HG02798 (cell line): ENCODE results near the gene ARRB1.

Source experiments
- ATAC-seq: cut with Tn5 transposase; IDR thresholded peaks from one replicate; pipeline ENCODE4 v1.9.1; 2021; ENCODE audit warnings: mild to moderate bottlenecking; ENCODE audit not compliant: unreplicated experiment, poor library complexity

Gene ARRB1

DNA sequence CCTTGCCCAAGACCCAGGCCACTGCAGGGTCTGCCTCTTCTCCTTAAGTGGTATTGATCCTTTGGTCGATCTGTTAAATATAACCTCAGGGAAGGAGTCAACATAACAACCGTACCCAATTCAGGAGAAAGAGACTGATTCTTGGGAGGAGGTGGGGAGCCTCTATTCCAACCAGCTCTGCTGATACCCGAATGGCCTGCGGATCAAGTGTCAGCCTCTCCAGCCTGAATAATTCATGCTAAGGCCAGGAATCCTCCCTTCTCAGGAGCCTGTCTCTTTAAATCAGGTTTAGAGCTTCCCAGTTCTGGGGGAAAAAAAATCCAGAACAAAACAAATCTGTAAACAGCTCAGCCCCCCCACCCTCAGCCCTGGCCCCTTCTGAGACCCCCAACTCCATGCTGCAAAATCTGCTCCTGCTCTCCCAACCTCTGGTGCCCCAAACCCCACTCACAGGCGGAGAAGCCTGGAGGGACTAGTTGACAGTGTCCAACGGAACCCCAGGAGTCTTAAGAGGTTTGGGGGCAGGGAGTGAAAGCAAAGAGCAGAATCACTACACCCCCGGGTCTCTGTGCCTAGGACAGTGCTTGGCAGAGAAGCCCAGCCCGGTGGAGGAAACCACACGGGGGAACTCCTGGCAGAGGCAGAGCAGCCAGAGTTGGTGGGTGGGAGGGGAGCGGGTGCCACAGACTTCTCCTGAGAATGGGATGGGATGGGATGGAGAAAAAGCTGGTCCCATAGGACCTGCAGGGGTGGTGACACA, 111.8 kb downstream of the ARRB1 start:
- no peak for ATAC-seq

DNA sequence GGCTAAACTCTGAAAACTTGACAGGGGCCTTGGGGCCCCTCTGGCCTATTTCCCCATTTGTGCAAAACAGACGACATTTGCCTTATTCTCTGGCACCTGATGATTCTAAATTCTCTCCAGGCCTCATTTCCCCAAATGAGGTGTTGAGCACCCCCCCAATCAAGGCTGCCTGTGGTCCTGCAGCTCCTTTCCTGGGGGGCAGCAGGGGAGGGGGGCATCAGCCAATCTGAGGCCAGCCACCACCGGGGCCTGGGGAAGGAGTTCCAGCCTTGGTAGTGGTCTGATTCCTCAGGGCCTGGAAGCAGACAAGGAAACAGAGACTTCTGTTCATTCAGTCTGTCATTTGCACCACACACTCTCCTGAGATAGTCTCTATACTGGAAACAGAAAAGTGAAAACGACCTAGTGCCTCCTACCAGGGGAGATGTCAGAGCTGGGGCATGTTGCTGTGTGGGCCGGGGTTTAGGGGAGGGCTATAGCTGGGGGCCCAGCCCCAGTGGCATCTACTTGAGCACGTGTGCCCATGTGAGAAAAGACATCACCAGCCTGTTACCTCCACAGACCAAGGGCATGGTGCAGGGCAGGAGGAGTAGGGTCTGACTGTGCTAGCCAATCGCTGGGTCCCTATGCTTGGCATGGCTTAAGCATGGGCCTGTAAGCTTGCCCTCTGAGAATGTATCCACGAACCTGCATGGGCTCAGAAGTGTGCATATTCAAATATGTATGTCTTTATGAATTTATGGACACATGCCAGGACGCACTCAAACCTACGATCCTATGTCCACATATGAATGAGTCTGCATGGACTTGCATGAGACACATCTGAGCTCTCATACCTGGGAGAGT, 112.6 kb downstream of the ARRB1 start:
- ATAC-seq: no peak

DNA sequence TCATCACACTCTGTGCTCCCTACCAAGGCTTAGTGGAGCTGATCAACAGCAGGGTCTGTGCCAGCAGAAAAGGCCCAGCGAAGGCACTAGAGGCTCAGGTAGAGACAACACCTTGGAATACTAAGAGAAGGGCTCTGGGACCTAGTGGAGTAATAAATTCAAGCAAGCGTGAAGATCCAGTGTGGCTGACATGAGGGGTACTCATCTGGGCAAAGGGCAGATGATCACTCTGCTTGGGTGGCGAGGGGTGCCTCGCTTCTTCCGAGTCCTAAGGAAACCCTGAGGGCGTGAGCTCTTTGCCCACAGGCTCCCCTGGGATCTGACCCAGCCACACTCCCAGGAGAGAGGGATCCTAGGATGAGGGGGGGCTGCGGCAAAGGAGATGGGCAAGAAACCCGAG, 114.4 kb downstream of the ARRB1 start:
- no peak for ATAC-seq

GRCh38 chr11:75236062-75236461, 115.4 kb downstream of the ARRB1 start:
- no peak for ATAC-seq

DNA sequence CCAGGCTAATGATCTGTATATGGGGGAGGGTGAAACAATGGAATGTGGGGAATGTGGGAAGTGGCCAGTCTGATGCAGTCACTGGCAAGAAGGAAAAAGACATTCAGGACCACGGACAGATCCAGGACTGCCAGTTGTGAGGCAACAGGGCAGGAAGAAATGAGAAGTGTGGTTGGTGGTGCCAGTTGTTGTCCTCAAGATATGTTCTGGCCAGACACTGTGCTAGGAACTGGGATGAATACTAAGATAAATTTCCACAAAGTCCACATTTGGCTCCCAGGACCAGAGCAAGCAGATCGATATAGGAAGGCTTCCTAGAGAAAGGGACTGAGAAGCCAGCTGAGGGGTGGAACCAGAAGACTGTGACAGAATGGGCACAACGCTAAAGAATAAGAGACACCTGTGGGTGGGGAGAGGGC, 117.7 kb downstream of the ARRB1 start:
- ATAC-seq: no peak

- ATAC-seq: no peak
Measured at GRCh38 chr11:75230621-75231020, 120.8 kb downstream of the ARRB1 start.

DNA sequence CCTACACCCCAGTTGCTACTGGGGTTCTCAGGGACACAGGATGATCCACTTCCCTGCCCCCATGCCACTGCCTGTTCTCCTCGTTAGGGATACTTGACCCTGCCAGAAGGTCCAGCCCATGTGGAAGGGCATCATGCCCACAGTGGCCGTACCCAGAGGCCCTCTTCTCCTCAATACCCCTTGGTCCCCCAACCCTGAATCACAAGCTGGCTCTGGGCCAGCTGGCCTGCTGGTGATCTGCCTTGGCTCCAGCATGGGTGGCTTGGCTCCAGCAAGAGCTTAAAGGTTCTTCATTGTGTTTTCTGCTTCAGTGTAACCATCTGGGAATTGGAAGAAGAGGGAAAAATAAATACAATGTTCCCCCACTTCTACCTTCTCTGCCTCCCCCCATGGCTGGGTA, 122.0 kb downstream of the ARRB1 start:
- no peak for ATAC-seq

- no peak for ATAC-seq
Measured at GRCh38 chr11:75225794-75226193, 125.7 kb downstream of the ARRB1 start.

DNA sequence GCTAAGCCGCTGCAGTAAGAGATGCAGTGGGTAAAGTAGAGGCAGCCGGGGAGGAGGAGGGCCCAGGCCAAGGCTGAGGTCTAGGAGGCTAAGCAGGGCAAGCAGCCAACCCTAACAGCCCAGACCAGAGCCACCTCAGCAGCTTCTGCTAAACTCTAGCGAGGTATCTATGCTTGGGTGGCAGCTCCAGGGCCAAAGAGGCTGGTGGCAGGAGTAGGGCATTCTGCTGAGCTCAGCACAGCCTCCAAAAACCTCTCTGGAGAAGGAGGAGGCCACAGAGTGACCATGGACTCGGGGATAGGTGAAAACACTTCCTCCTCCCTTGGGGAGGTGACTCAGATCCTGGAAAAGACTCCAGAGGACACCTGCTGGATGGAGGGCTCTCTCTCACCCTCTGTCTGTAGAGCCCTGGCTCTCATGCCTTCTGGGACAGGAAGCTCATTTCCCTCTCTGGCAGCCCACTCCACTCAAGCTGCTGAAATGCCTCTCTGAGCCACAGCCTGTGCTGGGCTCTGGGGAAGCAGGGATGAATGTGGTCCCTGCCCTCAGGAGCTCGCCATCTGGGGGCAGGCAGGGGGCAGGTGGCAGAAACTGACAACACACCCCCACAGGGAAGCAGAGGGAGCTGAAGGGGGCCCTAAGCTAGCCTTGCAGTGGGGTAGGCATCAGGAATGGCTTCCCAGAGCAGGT, 127.4 kb downstream of the ARRB1 start:
- ATAC-seq: no peak

DNA sequence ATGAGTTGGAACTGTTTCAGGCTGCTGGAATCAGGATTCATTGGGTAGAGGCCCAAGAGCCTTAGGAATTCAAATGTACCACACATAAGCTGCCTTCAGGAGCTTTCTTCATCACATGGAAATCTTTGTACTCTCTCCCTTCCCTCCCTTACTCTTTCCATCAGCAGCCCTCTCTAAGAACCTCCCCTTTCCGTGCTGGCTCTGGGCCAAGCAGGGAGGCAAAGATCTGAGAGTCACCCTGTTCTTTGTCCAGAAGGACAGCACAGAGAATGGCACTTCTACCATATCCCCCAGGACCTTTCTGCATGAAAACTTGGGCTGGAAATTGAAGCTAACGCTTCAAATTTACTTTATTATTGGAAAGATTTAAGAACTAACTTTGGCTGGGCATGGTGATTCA, 131.6 kb downstream of the ARRB1 start:
- ATAC-seq: no peak

DNA sequence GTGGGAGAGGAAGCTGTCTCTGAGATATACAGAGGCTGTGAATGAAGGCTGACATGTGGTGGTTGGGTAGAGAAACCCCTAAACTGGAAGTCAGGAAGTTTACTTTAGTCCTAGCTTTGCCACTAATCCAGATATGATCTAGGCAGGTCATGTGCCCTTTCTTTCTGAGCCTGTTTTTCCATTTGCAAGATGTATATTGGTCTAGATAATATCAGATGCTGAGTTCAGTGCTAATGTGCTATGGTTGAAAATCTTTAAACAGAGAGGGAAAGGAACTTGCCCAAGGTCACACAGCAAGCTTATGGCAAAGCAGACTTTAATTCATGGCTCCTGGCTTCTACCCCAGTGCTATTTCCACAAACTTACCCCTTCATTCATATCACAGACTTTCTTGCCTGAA, 136.6 kb downstream of the ARRB1 start:
- no peak for ATAC-seq

DNA sequence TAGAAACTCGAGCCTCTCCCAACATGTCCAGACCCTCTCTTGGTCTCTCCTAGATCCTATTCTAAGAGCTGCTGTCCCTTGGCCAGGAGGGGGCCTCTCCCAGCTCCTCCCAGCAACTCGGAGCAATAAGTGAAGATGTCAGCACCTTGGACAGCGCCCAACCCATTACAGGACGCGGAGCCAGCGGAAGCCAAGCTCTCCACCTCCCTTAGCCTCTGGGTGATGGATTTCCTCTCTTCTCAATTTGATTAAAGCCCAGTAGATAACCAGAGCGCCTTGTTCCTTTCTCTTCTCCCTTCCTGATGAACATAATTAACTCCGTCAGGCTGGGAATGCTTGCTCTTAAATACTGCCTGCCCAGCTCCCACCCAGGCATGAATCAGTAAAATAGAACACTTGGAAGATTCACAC, 137.0 kb downstream of the ARRB1 start:
- no peak for ATAC-seq
